Activated CD8-positive, alpha-beta memory T cell treated with anti-CD3 and anti-CD28 coated beads, Interleukin-2, amount 50 U/mL, for 24 hours (primary cell): ENCODE results near the gene GARIN1A.

Experiments
- DNase-seq: peaks from one replicate; pipeline ENCODE4 v3.0.0-alpha.2; 2020; ENCODE audit errors: extremely low read depth

Gene GARIN1A

GRCh38 chr7:128718967-128719642, 47.0 kb downstream of the GARIN1A start:
- no peak for DNase-seq

GRCh38 chr7:128721376-128721775, 49.3 kb downstream of the GARIN1A start:
- DNase-seq: no peak
